ENCODE measurements around the gene MCHR1.

Gene MCHR1

DNA sequence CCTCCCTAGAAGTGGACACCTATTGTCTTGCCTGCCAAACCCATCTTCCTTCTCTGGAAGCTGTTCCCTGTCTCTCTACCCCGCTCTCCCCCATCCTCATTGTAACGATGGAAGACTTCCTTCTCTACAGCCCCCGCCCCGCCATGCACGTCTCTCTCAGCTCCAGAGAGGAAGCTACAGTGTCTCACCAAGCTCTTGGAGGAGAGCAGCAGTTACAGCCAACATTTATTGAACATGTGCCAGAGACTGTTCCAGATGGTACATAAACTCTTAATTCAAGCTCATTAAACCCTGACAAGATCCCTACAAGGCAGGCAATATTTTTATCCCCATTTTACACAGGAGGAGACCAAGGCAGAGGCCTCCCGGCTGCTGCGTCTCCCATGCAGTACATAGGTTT is 15.1 kb downstream of the MCHR1 start:
- Histone ChIP-seq H3K27ac (ENCODE audit: low read length) (no peak overlapping the region), H3K4me2 (ENCODE audit: low read length) (no peak overlapping the region), H3K36me3 (replicated peaks; ENCODE audit: low read depth, low read length) (no peaks in the 10 kb centered on the region), H4K20me1 (ENCODE audit: insufficient read depth, low read length) (no peaks in the 10 kb centered on the region), H2AFZ (ENCODE audit: low read depth, low read length) (no peak overlapping the region), H3K79me2 (ENCODE audit: low read length) (no peaks in the 10 kb centered on the region), H3K9me3 (ENCODE audit: insufficient read depth, low read length) (no peaks in the 10 kb centered on the region), H3K27me3 (ENCODE audit: low read depth, low read length) (peaks cover 21% of the 10 kb centered on the region), H3K4me1 (ENCODE audit: low read length) (no peaks in the 10 kb centered on the region), H3K9ac (ENCODE audit: low read length) (no peak overlapping the region), H3K4me3 (ENCODE audit: low read length) (no peak overlapping the region)
- TF ChIP-seq, protein P1, sequence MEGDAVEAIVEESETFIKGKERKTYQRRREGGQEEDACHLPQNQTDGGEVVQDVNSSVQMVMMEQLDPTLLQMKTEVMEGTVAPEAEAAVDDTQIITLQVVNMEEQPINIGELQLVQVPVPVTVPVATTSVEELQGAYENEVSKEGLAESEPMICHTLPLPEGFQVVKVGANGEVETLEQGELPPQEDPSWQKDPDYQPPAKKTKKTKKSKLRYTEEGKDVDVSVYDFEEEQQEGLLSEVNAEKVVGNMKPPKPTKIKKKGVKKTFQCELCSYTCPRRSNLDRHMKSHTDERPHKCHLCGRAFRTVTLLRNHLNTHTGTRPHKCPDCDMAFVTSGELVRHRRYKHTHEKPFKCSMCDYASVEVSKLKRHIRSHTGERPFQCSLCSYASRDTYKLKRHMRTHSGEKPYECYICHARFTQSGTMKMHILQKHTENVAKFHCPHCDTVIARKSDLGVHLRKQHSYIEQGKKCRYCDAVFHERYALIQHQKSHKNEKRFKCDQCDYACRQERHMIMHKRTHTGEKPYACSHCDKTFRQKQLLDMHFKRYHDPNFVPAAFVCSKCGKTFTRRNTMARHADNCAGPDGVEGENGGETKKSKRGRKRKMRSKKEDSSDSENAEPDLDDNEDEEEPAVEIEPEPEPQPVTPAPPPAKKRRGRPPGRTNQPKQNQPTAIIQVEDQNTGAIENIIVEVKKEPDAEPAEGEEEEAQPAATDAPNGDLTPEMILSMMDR (IDR thresholded peaks at IDR 0.05; ENCODE audit: low read depth, low read length), result no peak

DNA sequence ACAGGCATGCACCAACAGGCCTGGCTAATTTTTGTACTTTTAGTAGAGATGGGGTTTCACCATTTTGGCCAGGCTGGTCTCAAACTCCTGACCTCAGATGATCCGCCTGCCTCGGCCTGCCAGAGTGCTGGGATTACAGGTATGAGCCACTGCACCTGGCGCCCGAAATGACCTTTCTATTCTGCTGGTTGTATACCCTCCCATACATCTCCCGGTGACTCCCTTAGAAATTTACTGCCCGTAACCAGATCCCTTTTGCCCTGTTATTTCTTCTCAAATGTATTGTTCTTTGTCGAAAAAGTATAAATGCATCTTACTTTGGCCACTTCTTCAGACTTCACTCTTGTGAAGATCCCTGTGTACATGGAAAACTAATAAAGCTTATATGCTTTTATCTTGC is 22.0 kb downstream of the MCHR1 start:
- Histone ChIP-seq H2AFZ (ENCODE audit: low read depth, low read length) (no peak overlapping the region), H3K9ac (ENCODE audit: low read length) (no peak overlapping the region), H3K79me2 (ENCODE audit: low read length) (no peaks in the 10 kb centered on the region), H3K4me1 (ENCODE audit: low read length) (peaks cover 9% of the 10 kb centered on the region), H3K4me3 (ENCODE audit: low read length) (no peak overlapping the region), H4K20me1 (ENCODE audit: insufficient read depth, low read length) (no peaks in the 10 kb centered on the region), H3K9me3 (ENCODE audit: insufficient read depth, low read length) (no peaks in the 10 kb centered on the region), H3K27ac (ENCODE audit: low read length) (no peak overlapping the region), H3K27me3 (ENCODE audit: low read depth, low read length) (peaks cover 8% of the 10 kb centered on the region), H3K36me3 (replicated peaks; ENCODE audit: low read depth, low read length) (no peaks in the 10 kb centered on the region), H3K4me2 (ENCODE audit: low read length) (no peak overlapping the region)
- no peak for TF ChIP-seq EZH2phosphoT487 (IDR thresholded peaks at IDR 0.05; ENCODE audit: low read depth)
- TF ChIP-seq, protein P1 (IDR thresholded peaks at IDR 0.05; ENCODE audit: low read depth, low read length), result no peak

- no peak overlapping the region for H3K9ac ChIP-seq (ENCODE audit: low read length)
- H3K4me3 ChIP-seq (ENCODE audit: low read length), result no peak overlapping the region
- H3K27ac ChIP-seq (ENCODE audit: low read length), result no peak overlapping the region
- H3K4me2 ChIP-seq (ENCODE audit: low read length), result peak overlapping the region; percentile 19
- peaks cover 8% of the 10 kb centered on the region for H3K9me3 ChIP-seq (ENCODE audit: insufficient read depth, low read length)
- H3K79me2 ChIP-seq (ENCODE audit: low read length), result no peaks in the 10 kb centered on the region
- H2AFZ ChIP-seq (ENCODE audit: low read depth, low read length), result peak overlapping the region; percentile 24; the same call in 1 of the 2 replicates
- H4K20me1 ChIP-seq (ENCODE audit: insufficient read depth, low read length), result no peaks in the 10 kb centered on the region
- H3K36me3 ChIP-seq (replicated peaks; ENCODE audit: low read depth, low read length), result no peaks in the 10 kb centered on the region
- TF ChIP-seq EZH2phosphoT487 (IDR thresholded peaks at IDR 0.05; ENCODE audit: low read depth), result no peak
- TF ChIP-seq, protein P1 (IDR thresholded peaks at IDR 0.05; ENCODE audit: low read depth, low read length), result no peak
- H3K27me3 ChIP-seq (ENCODE audit: low read depth, low read length), result peaks cover 3% of the 10 kb centered on the region; the same call in 1 of the 2 replicates
- peaks cover 9% of the 10 kb centered on the region for H3K4me1 ChIP-seq (ENCODE audit: low read length)
These were observed 23.9 kb downstream of the MCHR1 start for GRCh38 chr22:40703174-40703573.

- H3K9ac ChIP-seq (ENCODE audit: low read length), result no peak overlapping the region
These were observed 24.5 kb downstream of the MCHR1 start for GRCh38 chr22:40703736-40704135.

More at GRCh38 chr22:40703736-40704135, 24.5 kb downstream of the MCHR1 start:
- H3K4me3 ChIP-seq (ENCODE audit: low read length), result no peak overlapping the region
- H4K20me1 ChIP-seq (ENCODE audit: insufficient read depth, low read length), result no peaks in the 10 kb centered on the region
- no peaks in the 10 kb centered on the region for H3K36me3 ChIP-seq (replicated peaks; ENCODE audit: low read depth, low read length)
- no peaks in the 10 kb centered on the region for H3K27me3 ChIP-seq (ENCODE audit: low read depth, low read length)
- H2AFZ ChIP-seq (ENCODE audit: low read depth, low read length), result peak overlapping the region; percentile 24; the same call in 1 of the 2 replicates
- TF ChIP-seq, protein P1 (IDR thresholded peaks at IDR 0.05; ENCODE audit: low read depth, low read length), result no peak
- no peak for TF ChIP-seq EZH2phosphoT487 (IDR thresholded peaks at IDR 0.05; ENCODE audit: low read depth)
- peaks cover 9% of the 10 kb centered on the region for H3K4me1 ChIP-seq (ENCODE audit: low read length)
- H3K9me3 ChIP-seq (ENCODE audit: insufficient read depth, low read length), result peaks cover 8% of the 10 kb centered on the region
- no peak overlapping the region for H3K27ac ChIP-seq (ENCODE audit: low read length)
- no peaks in the 10 kb centered on the region for H3K79me2 ChIP-seq (ENCODE audit: low read length)
- no peak overlapping the region for H3K4me2 ChIP-seq (ENCODE audit: low read length)

Measured in OCI-LY3 (cell line).